NOMO-1 treated with dmso at 0.1 percent for 144 hours (cell line): ENCODE results near the gene CNTN2.

Experiments used
- DNase-seq: peaks from one replicate; lab custom pipeline; 2025; ENCODE audit not compliant: unreplicated experiment; lab: John Stamatoyannopoulos, UW

CNTN2 gene

DNA sequence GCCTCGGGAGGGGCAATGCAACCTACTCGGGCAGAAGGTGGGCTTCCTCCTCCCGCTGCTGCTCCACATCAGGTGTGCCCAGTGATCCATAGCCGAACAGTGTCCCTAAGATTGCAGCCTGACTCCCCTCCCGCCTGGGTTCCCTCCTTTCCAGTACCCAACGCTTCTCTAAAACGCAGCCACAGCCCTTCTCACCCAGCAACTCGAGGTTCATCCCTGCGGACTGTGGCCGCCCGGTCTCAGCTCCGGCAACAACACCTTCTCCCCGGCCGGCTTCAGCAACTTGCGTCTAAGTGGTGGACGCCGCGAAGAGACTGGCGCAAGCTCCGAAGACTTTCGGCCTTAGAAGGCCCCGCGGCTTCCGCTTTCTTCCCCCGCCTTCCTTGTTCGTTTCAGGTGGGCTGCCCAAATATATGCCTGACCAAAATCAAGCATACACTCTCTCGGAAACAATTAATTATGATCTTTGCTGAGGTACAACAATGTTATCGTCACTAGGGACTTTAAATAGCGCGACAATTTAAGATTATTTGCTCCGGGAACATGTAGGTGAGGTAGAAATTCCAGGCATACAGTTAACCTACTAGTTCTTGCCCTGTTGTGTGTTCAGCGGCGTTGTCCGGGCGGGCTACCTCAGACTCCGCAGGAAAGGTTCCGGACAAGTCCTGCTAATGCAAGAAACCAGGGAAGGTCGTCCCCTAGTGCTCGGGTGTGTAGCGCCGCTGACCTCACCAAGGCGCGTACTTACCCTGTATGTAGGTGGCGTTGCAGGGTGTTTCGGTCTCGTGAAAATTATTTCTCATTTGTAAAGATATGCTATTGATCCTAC, 78.9 kb downstream of the CNTN2 start, which contains the start of gene RBBP5:
RBBP5 (minus strand) TSS at position 319 of the 829 bp plus-strand sequence; CDS start at position 214, 105 bp downstream.
- peak; percentile 88 for DNase-seq

DNA sequence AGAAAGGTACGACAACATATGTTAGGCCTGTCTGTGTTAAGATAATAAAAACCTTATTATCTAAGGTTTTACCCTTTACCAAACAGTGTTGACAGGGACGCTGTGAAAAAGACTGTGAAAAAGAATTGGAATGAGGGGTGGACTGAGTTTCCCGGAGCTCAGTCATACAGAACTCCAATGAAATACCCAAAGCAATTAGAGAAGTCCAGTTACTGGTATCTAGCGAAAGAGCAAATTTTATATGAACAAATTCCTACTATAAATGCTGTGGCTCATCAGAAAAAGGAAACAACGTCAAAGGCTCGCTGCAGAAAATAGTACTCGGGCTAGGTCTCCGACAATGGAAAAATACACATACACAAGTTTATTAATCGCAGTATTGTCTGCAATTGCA, 79.5 kb downstream of the CNTN2 start:
- no peak for DNase-seq

DNA sequence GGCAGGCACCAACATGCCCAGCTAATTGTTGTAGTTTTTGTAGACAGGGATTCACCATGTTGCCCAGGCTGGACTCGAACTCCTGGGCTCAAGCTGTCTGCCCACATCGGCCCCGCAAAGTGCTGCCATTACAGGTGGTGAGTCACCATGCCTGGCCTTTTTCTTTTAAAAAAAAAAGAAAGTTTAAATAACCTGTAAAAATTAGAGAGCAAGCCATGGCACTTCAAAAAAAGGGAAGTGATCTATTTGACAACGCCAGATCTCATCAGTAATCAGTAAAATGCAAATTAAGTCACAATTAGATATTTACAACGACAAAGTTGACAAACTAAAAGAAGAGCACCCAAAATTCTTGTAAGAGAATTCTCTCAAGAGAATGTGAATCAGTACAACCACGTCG, 81.7 kb downstream of the CNTN2 start:
- DNase-seq, result peak; percentile 57

DNA sequence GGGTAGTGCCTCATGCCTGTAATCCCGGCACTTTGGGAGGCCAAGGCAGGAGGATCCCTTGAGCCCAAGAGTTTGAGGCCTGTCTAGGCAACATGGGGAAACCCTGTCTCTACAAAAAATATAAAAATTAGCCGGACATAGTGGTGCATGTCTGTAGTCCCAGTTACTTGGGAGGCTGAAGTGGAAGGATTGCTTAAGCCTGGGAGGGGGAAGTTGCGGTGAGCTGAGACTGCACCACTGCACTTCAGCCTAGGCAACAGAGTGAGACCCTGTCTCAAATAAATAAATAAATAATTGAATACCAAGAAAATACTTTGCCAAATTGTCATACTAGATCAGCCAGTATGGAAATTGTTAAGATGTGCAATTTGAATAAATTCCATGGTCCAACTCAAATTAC, 84.6 kb downstream of the CNTN2 start:
- peak; percentile 47 for DNase-seq
